Measurements from ENCODE around the gene KLHL24.
"Not testable (repeated sequence)": the region's sequence is repeated elsewhere in the genome, so short reads cannot be mapped to it uniquely, and the experiment has no call there.

GRCh38 chr3:183703892-183704291, 68.5 kb downstream of the KLHL24 start:
- not testable (repeated sequence) for TF ChIP-seq CTCF (IDR thresholded peaks at IDR 0.05); ZFX (IDR thresholded peaks at IDR 0.05; ENCODE audit: borderline replicate concordance)
